Heart left ventricle (tissue), 16 donors: ENCODE results near the gene SCD. TPM values are rescaled to one million over a fixed set of nuclear protein-coding genes. Genes with fewer than 3 reads are reported as not detected.

Experiments
- ATAC-seq, 4 donors: fragments of 200-7000 bp; cut with Tn5 transposase; one replicate each; pipeline ENCODE4 v1.9.1; 2020 to 2022; ENCODE audit warnings: moderate library complexity in 4 of 4, mild to moderate bottlenecking in 3 of 4, moderate number of reproducible peaks in 1 of 4
- DNase-seq, 5 donors: peaks; one replicate each; pipeline ENCODE4 v3.0.0-alpha.2; 2020
- H3K27ac ChIP-seq, 12 donors: fragments of 200-600 bp; sonication (generic) in 4 of 12; one replicate each; pipeline versions ENCODE4 v1.5.0 to v1.8.0; 2016 to 2022; ENCODE audit warnings: mild to moderate bottlenecking in 2 of 12
- H3K27me3 ChIP-seq, 9 donors: fragments of 200-600 bp; sonication (generic) in 2 of 9; one replicate each; pipeline versions ENCODE4 v1.5.1 to v1.8.0; 2016 to 2022; ENCODE audit warnings: mild to moderate bottlenecking in 3 of 9
- H3K36me3 ChIP-seq, 9 donors: fragments of 200-600 bp; sonication (generic) in 2 of 9; one replicate each; pipeline versions ENCODE4 v1.5.0 to v1.8.0; 2018 to 2022; ENCODE audit warnings: mild to moderate bottlenecking in 2 of 9
- H3K4me1 ChIP-seq, 12 donors: fragments of 200-600 bp; sonication (generic) in 4 of 12; one replicate each; pipeline versions ENCODE4 v1.5.0 to v1.8.0; 2016 to 2022; ENCODE audit warnings: mild to moderate bottlenecking in 3 of 12
- H3K4me3 ChIP-seq, 12 donors: fragments of 200-600 bp; sonication (generic) in 4 of 12; one replicate each; pipeline versions ENCODE4 v1.5.0 to v1.8.0; 2017 to 2022; ENCODE audit warnings: mild to moderate bottlenecking in 9 of 12, moderate library complexity in 4 of 12
- H3K9me3 ChIP-seq, 12 donors: fragments of 200-600 bp; sonication (generic) in 4 of 12; one replicate each; pipeline versions ENCODE4 v1.5.0 to v1.8.0; 2016 to 2022; ENCODE audit warnings: mild to moderate bottlenecking in 1 of 12
- POLR2A ChIP-seq, 2 donors: fragments of 450-650 bp; IDR thresholded peaks; one replicate each; pipeline ENCODE4 v1.6.1; 2017; ENCODE audit warnings: antibody characterized with exemption in 2 of 2, mild to moderate bottlenecking in 2 of 2, moderate library complexity in 2 of 2
- WGBS, 4 donors: extraction: QIAGEN DNeasy Blood & Tissue Kit in 2 of 4; methylation state at CpG; one replicate each; pipeline versions ENCODE4 v1.1.5 to v1.1.7; 2013 to 2018; 5-methylcytosine and 5-hydroxymethylcytosine counted together
- intact Hi-C, 10 donors: fragments of 100-400 bp; cut with DNase I; formaldehyde crosslinking; loops; one replicate each; pipeline versions ENCODE4 v1.11.1 to v1.14.2; 2022
- polyA plus RNA-seq, 2 donors: library from polyadenylated mRNA; stranded (reverse); fragments of 200-250 nt; gene quantifications; one replicate each; pipeline ENCODE4 v1.2.3, GENCODE V29; 2013
- total RNA-seq, 9 donors: library from RNA; depleted of rRNA in 2 of 9; stranded (reverse); fragments of >200 nt in 2 of 9; fragmentation: NEBNext Ultra II Directional in 3 of 9; extraction: Animal tissue kit (Norgen Biotek cat#: 25700) in 3 of 9; gene quantifications; one replicate each; pipeline versions ENCODE4 v1.1.0 to v1.2.4, GENCODE V29; 2016 to 2023
- TF ChIP-seq, protein P1 (sequence below), 12 donors: fragments of 200-600 bp; sonication (generic) in 4 of 12; IDR thresholded peaks; one replicate each; pipeline versions ENCODE4 v1.5.0 to v1.8.0; 2018 to 2022; ENCODE audit warnings: antibody characterized with exemption in 12 of 12, mild to moderate bottlenecking in 5 of 12
- donor health status: ischemic (EF 13 %, LVEDD 7.1; RV severe dilation, severe dysfunction).
- donor health status: healthy with polysubstance abuse.
- donor health status: DM: no; HTN: yes; CAD: no.
- donor health status: DM: no; HTN: no; CAD: no.
- donor health status: ischemic (EF 25% LVEDD 6.9; RV normal size, moderate dysfunction).
- donor health status: ischemic (EF 25% LVEDD 5.7; RV mildly dilated, moderate dysfunction).
- donor health status: healthy.
- donor health status: DM: yes; HTN: yes; CAD: no.
- donor health status: ischemic (EF 35%, LVEDD 5.7; RV mildly dilated, moderate dysfunction).
- donor health status: nonischemic (EF 11% LVEDD 7.7; RV severe dilation, severe dysfunction).
- donor health status: DM: yes; HTN: yes; CAD: no.
- donor health status: PGD.
- donor health status: ischemic (EF 29% LVEDD 5.4; RV normal size, mild dysfunction).
- donor health status: nonischemic (EF 23%, LVEDD 6.1; RV moderate dilation, normal function).

Gene SCD
- total and polyA plus RNA-seq, 11 donors = 2.3 to 216 (median 9.4) TPM

DNA sequence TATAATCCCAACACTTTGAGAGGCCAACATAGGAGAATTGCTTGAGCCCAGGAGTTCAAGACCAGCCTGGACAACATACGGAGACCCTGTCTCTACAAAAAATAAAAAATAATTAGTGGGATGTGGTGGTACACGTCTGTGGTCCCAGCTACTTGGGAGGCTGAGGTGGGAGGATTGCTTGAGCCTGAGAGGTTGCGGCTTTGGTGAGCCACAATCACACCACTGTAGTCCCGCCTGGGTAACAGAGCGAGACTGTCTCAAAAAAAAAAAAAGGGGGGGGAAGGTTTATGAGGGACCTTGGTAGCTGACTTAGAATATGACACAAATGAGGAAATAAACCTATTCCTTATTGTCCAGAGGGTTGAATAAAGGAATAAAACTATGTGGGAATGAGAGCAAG lies 30.8 kb downstream of the SCD start:
- no peak for DNase-seq
- Histone ChIP-seq H3K4me1 (peaks cover 0 to 19% (median 10%) of the 10 kb centered on the region in 12 donors), H3K9me3 (no peaks in the 10 kb centered on the region), H3K36me3 (peaks cover 0 to 18% (median 2%) of the 10 kb centered on the region in 9 donors), H3K27me3 (no peaks in the 10 kb centered on the region), H3K27ac (no peak overlapping the region), H3K4me3 (no peak overlapping the region)
- TF ChIP-seq, protein P1, sequence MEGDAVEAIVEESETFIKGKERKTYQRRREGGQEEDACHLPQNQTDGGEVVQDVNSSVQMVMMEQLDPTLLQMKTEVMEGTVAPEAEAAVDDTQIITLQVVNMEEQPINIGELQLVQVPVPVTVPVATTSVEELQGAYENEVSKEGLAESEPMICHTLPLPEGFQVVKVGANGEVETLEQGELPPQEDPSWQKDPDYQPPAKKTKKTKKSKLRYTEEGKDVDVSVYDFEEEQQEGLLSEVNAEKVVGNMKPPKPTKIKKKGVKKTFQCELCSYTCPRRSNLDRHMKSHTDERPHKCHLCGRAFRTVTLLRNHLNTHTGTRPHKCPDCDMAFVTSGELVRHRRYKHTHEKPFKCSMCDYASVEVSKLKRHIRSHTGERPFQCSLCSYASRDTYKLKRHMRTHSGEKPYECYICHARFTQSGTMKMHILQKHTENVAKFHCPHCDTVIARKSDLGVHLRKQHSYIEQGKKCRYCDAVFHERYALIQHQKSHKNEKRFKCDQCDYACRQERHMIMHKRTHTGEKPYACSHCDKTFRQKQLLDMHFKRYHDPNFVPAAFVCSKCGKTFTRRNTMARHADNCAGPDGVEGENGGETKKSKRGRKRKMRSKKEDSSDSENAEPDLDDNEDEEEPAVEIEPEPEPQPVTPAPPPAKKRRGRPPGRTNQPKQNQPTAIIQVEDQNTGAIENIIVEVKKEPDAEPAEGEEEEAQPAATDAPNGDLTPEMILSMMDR (IDR thresholded peaks at IDR 0.05) = no peak
- TF ChIP-seq POLR2A (IDR thresholded peaks at IDR 0.05) = no peak
- intact Hi-C loops = no loop called here
- 89 to 95% (median 92%) methylated on average over 5 of the region's 5 CpGs for WGBS, 4 donors
- ATAC-seq = no peak

DNA sequence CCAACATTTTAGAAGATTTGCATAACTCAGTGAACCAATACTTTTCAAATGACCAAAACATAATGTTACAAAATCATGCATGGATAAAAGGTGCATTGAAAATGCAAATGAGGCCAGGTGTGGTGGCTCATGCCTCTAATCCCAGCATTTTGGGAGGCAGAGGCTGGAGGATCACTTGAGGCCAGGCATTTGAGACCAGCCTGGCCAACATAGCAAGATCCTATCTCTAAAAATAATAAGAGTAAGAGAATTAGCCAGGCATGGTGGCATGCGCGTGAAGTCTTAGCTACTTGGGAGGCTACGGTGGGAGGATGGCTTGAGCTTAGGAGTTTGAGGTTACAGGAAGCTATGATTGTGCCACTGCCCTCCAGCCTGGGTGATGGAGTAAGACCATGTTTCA lies 33.4 kb downstream of the SCD start:
- intact Hi-C loops = no loop called here
- H3K27ac ChIP-seq = no peak overlapping the region
- no peak for ATAC-seq
- peaks cover 0 to 4% (median 0%) of the 10 kb centered on the region in 12 donors for H3K4me1 ChIP-seq
- H3K36me3 ChIP-seq = peaks cover 0 to 25% (median 2%) of the 10 kb centered on the region in 9 donors
- 95 to 98% (median 98%) methylated on average over 3 of the region's 3 CpGs for WGBS, 4 donors
- no peaks in the 10 kb centered on the region for H3K9me3 ChIP-seq
- DNase-seq = no peak
- no peak for TF ChIP-seq POLR2A (IDR thresholded peaks at IDR 0.05)
- TF ChIP-seq, protein P1 (IDR thresholded peaks at IDR 0.05) = no peak
- no peak overlapping the region for H3K4me3 ChIP-seq
- no peaks in the 10 kb centered on the region for H3K27me3 ChIP-seq

- Histone ChIP-seq H3K27ac (no peak overlapping the region), H3K9me3 (no peaks in the 10 kb centered on the region), H3K36me3 (peaks cover 0 to 32% (median 2%) of the 10 kb centered on the region in 9 donors), H3K4me1 (no peaks in the 10 kb centered on the region), H3K27me3 (no peaks in the 10 kb centered on the region), H3K4me3 (no peak overlapping the region)
- ATAC-seq (no peak), DNase-seq (no peak)
- TF ChIP-seq, protein P1 (IDR thresholded peaks at IDR 0.05) = no peak
- no peak for TF ChIP-seq POLR2A (IDR thresholded peaks at IDR 0.05)
- 95 to 99% (median 97%) methylated on average over 9 to 13 of the region's 13 CpGs for WGBS, 4 donors
- intact Hi-C loops = no loop called here
These were observed 35.5 kb downstream of the SCD start for GRCh38 chr10:100382553-100382952.

- TF ChIP-seq POLR2A (IDR thresholded peaks at IDR 0.05) = no peak
- H3K27ac ChIP-seq = no peak overlapping the region
- peaks cover 0 to 32% (median 2%) of the 10 kb centered on the region in 9 donors for H3K36me3 ChIP-seq
- no peaks in the 10 kb centered on the region for H3K9me3 ChIP-seq
- ATAC-seq = no peak
- DNase-seq = no peak
- no peaks in the 10 kb centered on the region for H3K27me3 ChIP-seq
- intact Hi-C loops = no loop called here
- H3K4me3 ChIP-seq = no peak overlapping the region
- WGBS, 4 donors = 89 to 98% (median 92%) methylated on average over 2 of the region's 2 CpGs
- no peaks in the 10 kb centered on the region for H3K4me1 ChIP-seq
These were observed 36.2 kb downstream of the SCD start for GRCh38 chr10:100383251-100383650.
